H1 (cell line): ENCODE data around the gene HS2ST1. TPM values are rescaled to one million over a fixed set of nuclear protein-coding genes. Genes with fewer than 3 reads are reported as not detected.

Source experiments
- ATF2 ChIP-seq: IDR thresholded peaks from 2 replicates; pipeline ENCODE4 v1.6.1; 2012; ENCODE audit warnings: low read length, inconsistent platforms
- BCL11A ChIP-seq, 2 experiments: IDR thresholded peaks; one replicate each; pipeline ENCODE4 v1.6.1; 2011; ENCODE audit warnings: low read depth in 2 of 2, low read length in 2 of 2, mild to moderate bottlenecking in 2 of 2
- BRCA1 ChIP-seq: IDR thresholded peaks from 2 replicates; pipeline ENCODE4 v1.6.1; 2012; ENCODE audit warnings: low read depth, low read length, improper control_type of control experiment
- GABPA ChIP-seq: IDR thresholded peaks from 2 replicates; pipeline ENCODE4 v1.6.1; 2011; ENCODE audit warnings: mild to moderate bottlenecking, low read length, moderate library complexity, borderline replicate concordance; ENCODE audit not compliant: insufficient read depth
- PHF8 ChIP-seq: fragments of 200-600 bp; sonication (generic); conservative IDR thresholded peaks from 2 replicates; pipeline ENCODE4 v1.7.1; 2012; ENCODE audit warnings: low read depth, mild to moderate bottlenecking, inconsistent platforms, low read length, moderate library complexity
- RFX5 ChIP-seq: IDR thresholded peaks from 2 replicates; pipeline ENCODE4 v1.6.1; 2011; ENCODE audit warnings: low read depth, low read length, improper control_type of control experiment, borderline replicate concordance
- YY1 ChIP-seq: IDR thresholded peaks from 2 replicates; pipeline ENCODE4 v1.6.1; 2011; ENCODE audit warnings: low read depth, mild to moderate bottlenecking, low read length
- polyA plus RNA-seq, 7 experiments: library from polyadenylated mRNA; depleted of rRNA in 3 of 7; stranded (reverse) in 5 of 7; unstranded in 2 of 7; fragments of >200 nt in 5 of 7; fragments of 200-250 nt in 2 of 7; gene quantifications; 1 replicate in 5 of 7; 2 replicates in 1 of 7; 4 replicates in 1 of 7; pipeline versions ENCODE4 v1.2.1 to v1.2.3, GENCODE V29; 2011 to 2013; ENCODE audit warnings: missing spikeins in 2 of 7, mixed read lengths in 2 of 7
- total RNA-seq: library from RNA; stranded (reverse); fragmentation: NEBNext Ultra II Directional; extraction: Animal tissue kit (Norgen Biotek cat#: 25700); gene quantifications from 2 replicates; pipeline ENCODE4 v1.2.1, GENCODE V29; 2021
- TF ChIP-seq, protein P1 (sequence below): IDR thresholded peaks from 2 replicates; pipeline ENCODE4 v1.6.1; 2012; ENCODE audit warnings: inconsistent platforms

HS2ST1 gene
- total and polyA plus RNA-seq, 2 of the 8 experiments (the other 6 are each of a cell fraction or from before 2014, with no cell fraction given) = 5.2 to 28.3 TPM

DNA sequence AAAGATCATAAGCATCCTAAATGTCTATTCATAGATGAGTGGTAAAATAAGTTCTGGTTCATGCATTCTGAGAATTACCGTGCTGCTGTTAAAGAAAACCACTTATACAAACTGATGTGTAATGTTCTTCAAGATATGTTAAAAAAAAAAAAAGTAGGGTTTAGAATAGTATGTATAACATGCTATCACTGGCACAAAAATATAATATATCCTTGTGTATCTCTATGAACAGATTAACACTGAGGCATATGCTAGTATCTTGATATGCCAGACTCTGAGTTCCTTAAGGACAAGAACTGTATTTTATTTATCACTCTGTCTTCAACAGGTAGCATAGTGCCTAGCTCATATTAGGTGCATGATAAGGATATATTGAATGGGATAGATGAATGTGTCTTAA, 108.9 kb downstream of the HS2ST1 start (continued):
- TF ChIP-seq PHF8 (no peak), BRCA1 (no peak), ATF2 (no peak), GABPA (no peak), BCL11A (IDR thresholded peaks at IDR 0.05; ENCODE audit: low read depth in 2 of 2, low read length in 2 of 2) (no peak), YY1 (no peak), RFX5 (no peak)
- TF ChIP-seq, protein P1, sequence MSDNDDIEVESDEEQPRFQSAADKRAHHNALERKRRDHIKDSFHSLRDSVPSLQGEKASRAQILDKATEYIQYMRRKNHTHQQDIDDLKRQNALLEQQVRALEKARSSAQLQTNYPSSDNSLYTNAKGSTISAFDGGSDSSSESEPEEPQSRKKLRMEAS = no peak
- TF ChIP-seq, all 59 proteins: peak for 0
